ENCODE results near the gene SBNO2. TPM values are rescaled to one million over a fixed set of nuclear protein-coding genes. Genes with fewer than 3 reads are reported as not detected.

Gene SBNO2
- total and polyA plus RNA-seq, 2 donors (not counting 1 experiment from before 2014, with no cell fraction given), result 42.8 to 83.3 TPM

DNA sequence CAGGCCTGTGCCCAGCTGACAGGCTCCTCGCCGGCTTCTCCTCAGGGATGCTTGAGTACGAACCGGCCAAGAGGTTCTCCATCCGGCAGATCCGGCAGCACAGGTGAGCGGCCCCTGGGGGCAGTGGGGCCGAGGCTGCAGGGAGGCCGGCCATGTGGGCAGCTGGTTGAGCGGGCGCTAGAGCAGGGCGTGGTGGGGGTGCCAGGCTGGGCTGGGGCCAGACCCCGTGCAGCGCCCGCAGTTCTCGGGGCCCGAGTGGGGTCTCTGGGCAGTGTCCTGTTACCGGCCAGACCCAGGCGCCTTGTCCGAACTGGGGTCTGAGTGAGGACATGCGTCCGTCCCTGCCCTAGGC is 47.8 kb upstream of the SBNO2 start:
- no peak for DNase-seq
- H3K4me3 ChIP-seq (ENCODE audit: control extremely low read depth in 1 of 5, extremely low read depth in 1 of 5, insufficient read depth in 1 of 5, low read depth in 2 of 5, low read length in 4 of 5), result no peak overlapping the region
- peaks cover 0 to 37% of the 10 kb centered on the region in 2 experiments for H3K36me3 ChIP-seq (replicated peaks in 1 of 2; ENCODE audit: control extremely low read depth in 1 of 2, control insufficient read depth in 1 of 2, extremely low read depth in 1 of 2, insufficient read depth in 2 of 2, low read length in 1 of 2)
- POLR2A ChIA-PET, result interaction anchor here (0.9 kb wide), 1 partner anchor 47 kb away, joined by 4 read pairs; the partner anchor contains the start of gene CIRBP
- Mint-ChIP-seq H3K27ac (no peak overlapping the region), H3K4me3 (no peak overlapping the region), H3K27me3 (no peaks in the 10 kb centered on the region), H3K9me3 (ENCODE audit: insufficient read depth) (no peaks in the 10 kb centered on the region), H3K4me1 (peaks cover 4% of the 10 kb centered on the region)
- peaks cover 53% of the 10 kb centered on the region for H4K20me1 ChIP-seq (ENCODE audit: control insufficient read depth, insufficient read depth, low read length, poor library complexity, severe bottlenecking)
- no peak for ATAC-seq (ENCODE audit: low read depth)
- TF ChIP-seq EZH2 (IDR thresholded peaks at IDR 0.05; ENCODE audit: borderline replicate concordance, insufficient read depth, low read depth, low read length, poor library complexity, severe bottlenecking), result no peak
- TF ChIP-seq, protein P1, sequence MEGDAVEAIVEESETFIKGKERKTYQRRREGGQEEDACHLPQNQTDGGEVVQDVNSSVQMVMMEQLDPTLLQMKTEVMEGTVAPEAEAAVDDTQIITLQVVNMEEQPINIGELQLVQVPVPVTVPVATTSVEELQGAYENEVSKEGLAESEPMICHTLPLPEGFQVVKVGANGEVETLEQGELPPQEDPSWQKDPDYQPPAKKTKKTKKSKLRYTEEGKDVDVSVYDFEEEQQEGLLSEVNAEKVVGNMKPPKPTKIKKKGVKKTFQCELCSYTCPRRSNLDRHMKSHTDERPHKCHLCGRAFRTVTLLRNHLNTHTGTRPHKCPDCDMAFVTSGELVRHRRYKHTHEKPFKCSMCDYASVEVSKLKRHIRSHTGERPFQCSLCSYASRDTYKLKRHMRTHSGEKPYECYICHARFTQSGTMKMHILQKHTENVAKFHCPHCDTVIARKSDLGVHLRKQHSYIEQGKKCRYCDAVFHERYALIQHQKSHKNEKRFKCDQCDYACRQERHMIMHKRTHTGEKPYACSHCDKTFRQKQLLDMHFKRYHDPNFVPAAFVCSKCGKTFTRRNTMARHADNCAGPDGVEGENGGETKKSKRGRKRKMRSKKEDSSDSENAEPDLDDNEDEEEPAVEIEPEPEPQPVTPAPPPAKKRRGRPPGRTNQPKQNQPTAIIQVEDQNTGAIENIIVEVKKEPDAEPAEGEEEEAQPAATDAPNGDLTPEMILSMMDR (IDR thresholded peaks at IDR 0.05), result no peak
- no peaks in the 10 kb centered on the region for H3K27me3 ChIP-seq (replicated peaks in 1 of 4; ENCODE audit: control extremely low read depth in 1 of 4, control insufficient read depth in 3 of 4, insufficient read depth in 4 of 4, low read length in 3 of 4)
- 97% methylated on average over 22 of the region's 22 CpGs for WGBS (ENCODE audit: insufficient coverage)
- no peaks in the 10 kb centered on the region for H3K9me3 ChIP-seq (ENCODE audit: control extremely low read depth in 1 of 3, control insufficient read depth in 2 of 3, insufficient read depth in 1 of 3, low read length in 2 of 3)
- no peak overlapping the region for H3K9ac ChIP-seq (ENCODE audit: low read length)
- H3K79me2 ChIP-seq (ENCODE audit: control insufficient read depth, insufficient read depth, low read length), result peaks cover 40% of the 10 kb centered on the region
- H2AFZ ChIP-seq (ENCODE audit: insufficient read depth, low read depth, low read length, poor library complexity, severe bottlenecking), result no peak overlapping the region
- no peaks in the 10 kb centered on the region for H3K4me1 ChIP-seq (ENCODE audit: control insufficient read depth in 2 of 2, insufficient read depth in 2 of 2, low read length in 2 of 2)
- intact Hi-C loops (cut with micrococcal nuclease), result no loop called here
- CTCF ChIA-PET, result no interaction called here
- no peak overlapping the region for H3K4me2 ChIP-seq (replicated peaks; ENCODE audit: low read depth, low read length, poor library complexity, severe bottlenecking)
- H3K27ac ChIP-seq (ENCODE audit: low read length in 2 of 2), result no peak overlapping the region

GRCh38 chr19:1220976-1221903 is 47.2 kb upstream of the SBNO2 start:
- no peaks in the 10 kb centered on the region for H3K27me3 ChIP-seq (replicated peaks in 1 of 4; ENCODE audit: control extremely low read depth in 1 of 4, control insufficient read depth in 3 of 4, insufficient read depth in 4 of 4, low read length in 3 of 4)
- intact Hi-C loops (cut with micrococcal nuclease), result no loop called here
- TF ChIP-seq EZH2 (IDR thresholded peaks at IDR 0.05; ENCODE audit: borderline replicate concordance, insufficient read depth, low read depth, low read length, poor library complexity, severe bottlenecking), result no peak
- TF ChIP-seq, protein P1 (IDR thresholded peaks at IDR 0.05), result no peak
- Mint-ChIP-seq H3K9me3 (ENCODE audit: insufficient read depth) (no peaks in the 10 kb centered on the region), H3K27me3 (no peaks in the 10 kb centered on the region), H3K27ac (no peak overlapping the region), H3K4me1 (peaks cover 4% of the 10 kb centered on the region), H3K4me3 (no peak overlapping the region)
- peaks cover 58% of the 10 kb centered on the region for H4K20me1 ChIP-seq (ENCODE audit: control insufficient read depth, insufficient read depth, low read length, poor library complexity, severe bottlenecking)
- no peak overlapping the region for H2AFZ ChIP-seq (ENCODE audit: insufficient read depth, low read depth, low read length, poor library complexity, severe bottlenecking)
- 88% methylated on average over 34 of the region's 38 CpGs for WGBS (ENCODE audit: insufficient coverage)
- H3K4me3 ChIP-seq (ENCODE audit: control extremely low read depth in 1 of 5, extremely low read depth in 1 of 5, insufficient read depth in 1 of 5, low read depth in 2 of 5, low read length in 4 of 5), result no peak overlapping the region
- H3K4me1 ChIP-seq (ENCODE audit: control insufficient read depth in 2 of 2, insufficient read depth in 2 of 2, low read length in 2 of 2), result no peaks in the 10 kb centered on the region
- no peaks in the 10 kb centered on the region for H3K9me3 ChIP-seq (ENCODE audit: control extremely low read depth in 1 of 3, control insufficient read depth in 2 of 3, insufficient read depth in 1 of 3, low read length in 2 of 3)
- ChIA-PET POLR2A (interaction anchor here (0.6 to 0.9 kb wide), 3 partner anchors 48 to 1756 kb away, joined by 3 to 5 read pairs (median 4); partner anchors contain the start of gene CIRBP), CTCF (interaction anchor here (0.9 kb wide), 1 partner anchor 17 kb away, joined by 4 read pairs; no protein-coding TSS in a partner anchor)
- no peak overlapping the region for H3K9ac ChIP-seq (ENCODE audit: low read length)
- peaks cover 0 to 36% of the 10 kb centered on the region in 2 experiments for H3K36me3 ChIP-seq (replicated peaks in 1 of 2; ENCODE audit: control extremely low read depth in 1 of 2, control insufficient read depth in 1 of 2, extremely low read depth in 1 of 2, insufficient read depth in 2 of 2, low read length in 1 of 2)
- no peak overlapping the region for H3K27ac ChIP-seq (ENCODE audit: low read length in 2 of 2)
- H3K4me2 ChIP-seq (replicated peaks; ENCODE audit: low read depth, low read length, poor library complexity, severe bottlenecking), result no peak overlapping the region
- DNase-seq (no peak), ATAC-seq (ENCODE audit: low read depth) (no peak)
- peaks cover 46% of the 10 kb centered on the region for H3K79me2 ChIP-seq (ENCODE audit: control insufficient read depth, insufficient read depth, low read length)
